Cardiac fibroblast (primary cell): ENCODE data around the gene HEATR5B.
A peak's percentile ranks its signal among the peaks of the same experiment; 100 is the strongest.
"Not testable (repeated sequence)": the region's sequence is repeated elsewhere in the genome, so short reads cannot be mapped to it uniquely, and the experiment has no call there.

Source experiments
- DNase-seq, 2 donors: peaks; one replicate each; pipeline versions ENCODE4 v3.0.0 to v3.0.0-alpha.2; 2010; ENCODE audit warnings: low read depth in 2 of 2
- H3K4me3 ChIP-seq, 2 donors: replicated peaks in 1 of 2; 1 replicate in 1 of 2; 2 replicates in 1 of 2; pipeline ENCODE4 v1.5.1; 2011; ENCODE audit warnings: low read depth in 2 of 2, low read length in 2 of 2, mild to moderate bottlenecking in 2 of 2, moderate library complexity in 1 of 2
- CTCF ChIP-seq: IDR thresholded peaks from one replicate; pipeline ENCODE4 v1.5.1; 2011; ENCODE audit warnings: low read depth, mild to moderate bottlenecking, low read length, inconsistent platforms

The HEATR5B gene

GRCh38 chr2:36952748-36953197 lies 131.4 kb downstream of the HEATR5B start:
- DNase-seq: no peak
- TF ChIP-seq CTCF: no peak
- no peak overlapping the region for H3K4me3 ChIP-seq

GRCh38 chr2:36951574-36951973 lies 132.6 kb downstream of the HEATR5B start:
- TF ChIP-seq CTCF: no peak
- peak; percentile 23 to 73 for DNase-seq
- no peak overlapping the region for H3K4me3 ChIP-seq

- TF ChIP-seq CTCF: no peak
- no peak overlapping the region for H3K4me3 ChIP-seq
- peak in 1 of 2 donors; percentile 11 for DNase-seq
These were observed 133.1 kb downstream of the HEATR5B start for GRCh38 chr2:36951027-36951518.

GRCh38 chr2:36949845-36950244 lies 134.3 kb downstream of the HEATR5B start:
- no peak overlapping the region for H3K4me3 ChIP-seq
- no peak for DNase-seq
- TF ChIP-seq CTCF: no peak

GRCh38 chr2:36945240-36945639 lies 138.9 kb downstream of the HEATR5B start:
- DNase-seq, H3K4me3 ChIP-seq: not testable (repeated sequence)

- TF ChIP-seq CTCF: no peak
- no peak overlapping the region for H3K4me3 ChIP-seq
- DNase-seq: no peak
These were observed 142.3 kb downstream of the HEATR5B start for GRCh38 chr2:36941867-36942266.

GRCh38 chr2:36936526-36936925 lies 147.6 kb downstream of the HEATR5B start:
- not testable (repeated sequence) for DNase-seq, H3K4me3 ChIP-seq

- not testable (repeated sequence) for H3K4me3 ChIP-seq, DNase-seq
These were observed 152.5 kb downstream of the HEATR5B start for GRCh38 chr2:36931688-36932087.
